Loucy (cell line): ENCODE measurements around the gene PMM1.

Experiments used
- H2AFZ ChIP-seq: fragments of 200-600 bp; sonication (generic); 2 replicates; pipeline ENCODE4 v1.6.0; 2016; ENCODE audit warnings: antibody characterized with exemption, mild to moderate bottlenecking, low read length, moderate library complexity
- H3F3A ChIP-seq: fragments of 200-600 bp; 2 replicates; pipeline ENCODE4 v1.6.0; 2016; ENCODE audit warnings: antibody characterized with exemption, low read depth, mild to moderate bottlenecking
- H3K27me3 ChIP-seq: fragments of 200-600 bp; sonication (generic); 2 replicates; pipeline ENCODE4 v1.6.1; 2014; ENCODE audit warnings: low read length, mild to moderate bottlenecking; ENCODE audit not compliant: insufficient read depth, poor library complexity, severe bottlenecking
- H3K36me3 ChIP-seq: fragments of 200-600 bp; sonication (generic); 2 replicates; pipeline ENCODE4 v1.6.1; 2016; ENCODE audit warnings: low read length; ENCODE audit not compliant: insufficient read depth
- H3K4me1 ChIP-seq: fragments of 200-600 bp; sonication (generic); 2 replicates; pipeline ENCODE4 v1.5.1; 2014; ENCODE audit warnings: low read length, mild to moderate bottlenecking; ENCODE audit not compliant: insufficient read depth, poor library complexity, severe bottlenecking
- H3K4me2 ChIP-seq: fragments of 200-600 bp; sonication (generic); 2 replicates; pipeline ENCODE4 v1.6.0; 2014; ENCODE audit warnings: antibody characterized with exemption, low read length, low read depth, mild to moderate bottlenecking; ENCODE audit not compliant: poor library complexity, severe bottlenecking
- H3K4me3 ChIP-seq: fragments of 200-600 bp; sonication (generic); 2 replicates; pipeline ENCODE4 v1.5.1; 2014; ENCODE audit warnings: low read length, mild to moderate bottlenecking, mixed read lengths; ENCODE audit not compliant: poor library complexity, severe bottlenecking
- H3K79me2 ChIP-seq: fragments of 200-600 bp; sonication (generic); 2 replicates; pipeline ENCODE4 v1.6.1; 2014; ENCODE audit warnings: low read length; ENCODE audit not compliant: insufficient read depth
- H3K9ac ChIP-seq: fragments of 200-600 bp; sonication (generic); 2 replicates; pipeline ENCODE4 v1.6.0; 2014; ENCODE audit warnings: mild to moderate bottlenecking, low read depth, low read length, moderate library complexity; ENCODE audit not compliant: poor library complexity, severe bottlenecking
- H3K9me2 ChIP-seq: fragments of 200-600 bp; sonication (generic); replicated peaks from 2 replicates; pipeline ENCODE4 v1.6.1; 2016; ENCODE audit warnings: low read depth, low read length, mixed read lengths
- H3K9me3 ChIP-seq: fragments of 200-600 bp; sonication (generic); 2 replicates; pipeline ENCODE4 v1.6.1; 2014; ENCODE audit warnings: mild to moderate bottlenecking, antibody characterized with exemption, low read length, low read depth; ENCODE audit not compliant: insufficient read depth
- H4K20me1 ChIP-seq: fragments of 200-600 bp; sonication (generic); 2 replicates; pipeline ENCODE4 v1.6.0; 2014; ENCODE audit warnings: antibody characterized with exemption, low read length, mild to moderate bottlenecking; ENCODE audit not compliant: insufficient read depth, poor library complexity, severe bottlenecking
- EZH2phosphoT487 ChIP-seq: fragments of 200-600 bp; IDR thresholded peaks from 2 replicates; pipeline ENCODE4 v1.6.1; 2018; ENCODE audit warnings: antibody characterized with exemption, mild to moderate bottlenecking, moderate library complexity, borderline replicate concordance
- TF ChIP-seq, protein P1 (sequence below): fragments of 200-600 bp; sonication (generic); conservative IDR thresholded peaks from 2 replicates; pipeline ENCODE4 v1.5.1; 2014; ENCODE audit warnings: mild to moderate bottlenecking, antibody characterized with exemption, low read length

The PMM1 gene

DNA sequence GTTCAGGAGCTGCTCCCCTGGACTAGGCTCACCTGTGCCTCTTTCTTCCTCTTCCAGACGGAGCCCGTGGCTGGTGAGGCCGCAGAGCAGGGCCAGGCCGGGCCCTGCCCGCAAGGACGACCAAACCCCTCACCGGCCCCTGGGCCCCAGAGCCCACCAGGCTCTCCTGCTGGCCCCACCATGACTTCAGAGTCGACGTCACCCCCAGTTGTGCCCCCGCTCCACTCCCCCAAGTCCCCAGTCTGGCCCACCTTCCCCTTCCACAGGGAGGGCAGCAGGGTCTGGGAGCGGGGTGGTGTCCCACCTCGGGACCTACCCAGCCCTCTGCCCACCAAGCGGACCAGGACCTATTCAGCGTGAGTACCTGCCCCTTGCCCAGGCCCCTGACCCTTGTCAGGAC, 17.9 kb downstream of the PMM1 start:
- no peak overlapping the region for H2AFZ ChIP-seq
- no peaks in the 10 kb centered on the region for H3K79me2 ChIP-seq
- no peaks in the 10 kb centered on the region for H3K27me3 ChIP-seq
- no peaks in the 10 kb centered on the region for H4K20me1 ChIP-seq
- no peak overlapping the region for H3K9ac ChIP-seq
- H3K4me1 ChIP-seq: no peaks in the 10 kb centered on the region
- H3K4me3 ChIP-seq: no peak overlapping the region
- no peaks in the 10 kb centered on the region for H3K9me3 ChIP-seq
- H3F3A ChIP-seq: no peaks in the 10 kb centered on the region
- H3K9me2 ChIP-seq: no peaks in the 10 kb centered on the region
- H3K36me3 ChIP-seq: no peaks in the 10 kb centered on the region
- TF ChIP-seq, protein P1, sequence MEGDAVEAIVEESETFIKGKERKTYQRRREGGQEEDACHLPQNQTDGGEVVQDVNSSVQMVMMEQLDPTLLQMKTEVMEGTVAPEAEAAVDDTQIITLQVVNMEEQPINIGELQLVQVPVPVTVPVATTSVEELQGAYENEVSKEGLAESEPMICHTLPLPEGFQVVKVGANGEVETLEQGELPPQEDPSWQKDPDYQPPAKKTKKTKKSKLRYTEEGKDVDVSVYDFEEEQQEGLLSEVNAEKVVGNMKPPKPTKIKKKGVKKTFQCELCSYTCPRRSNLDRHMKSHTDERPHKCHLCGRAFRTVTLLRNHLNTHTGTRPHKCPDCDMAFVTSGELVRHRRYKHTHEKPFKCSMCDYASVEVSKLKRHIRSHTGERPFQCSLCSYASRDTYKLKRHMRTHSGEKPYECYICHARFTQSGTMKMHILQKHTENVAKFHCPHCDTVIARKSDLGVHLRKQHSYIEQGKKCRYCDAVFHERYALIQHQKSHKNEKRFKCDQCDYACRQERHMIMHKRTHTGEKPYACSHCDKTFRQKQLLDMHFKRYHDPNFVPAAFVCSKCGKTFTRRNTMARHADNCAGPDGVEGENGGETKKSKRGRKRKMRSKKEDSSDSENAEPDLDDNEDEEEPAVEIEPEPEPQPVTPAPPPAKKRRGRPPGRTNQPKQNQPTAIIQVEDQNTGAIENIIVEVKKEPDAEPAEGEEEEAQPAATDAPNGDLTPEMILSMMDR: no peak
- no peak overlapping the region for H3K4me2 ChIP-seq

DNA sequence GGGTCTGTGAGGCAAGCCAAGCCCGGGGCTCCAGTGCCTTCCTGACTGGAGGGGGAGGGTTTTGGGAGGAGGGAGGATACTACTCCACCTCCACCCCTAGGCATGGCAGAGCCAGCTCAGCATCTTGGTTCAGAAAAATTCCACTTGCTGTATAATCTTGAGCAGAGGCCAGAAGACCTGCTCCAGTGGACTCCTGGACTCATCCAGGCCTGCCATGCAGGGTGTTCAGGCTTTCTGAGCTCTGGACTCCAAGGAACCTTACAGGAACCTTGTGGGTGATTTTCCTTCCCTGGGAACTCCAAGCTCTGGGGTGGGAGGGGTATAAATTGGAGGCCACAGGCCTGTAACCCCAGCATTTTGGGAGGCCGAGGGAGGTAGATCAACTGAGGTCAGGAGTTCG, 19.4 kb downstream of the PMM1 start:
- Histone ChIP-seq H3K4me2 (no peak overlapping the region), H3F3A (no peaks in the 10 kb centered on the region), H2AFZ (no peak overlapping the region), H3K79me2 (no peaks in the 10 kb centered on the region), H3K9ac (no peak overlapping the region), H3K4me1 (no peaks in the 10 kb centered on the region), H4K20me1 (no peaks in the 10 kb centered on the region), H3K27me3 (no peaks in the 10 kb centered on the region), H3K9me2 (no peaks in the 10 kb centered on the region), H3K4me3 (no peak overlapping the region), H3K9me3 (no peaks in the 10 kb centered on the region), H3K36me3 (no peaks in the 10 kb centered on the region)
- TF ChIP-seq EZH2phosphoT487: no peak
- TF ChIP-seq, protein P1: no peak

DNA sequence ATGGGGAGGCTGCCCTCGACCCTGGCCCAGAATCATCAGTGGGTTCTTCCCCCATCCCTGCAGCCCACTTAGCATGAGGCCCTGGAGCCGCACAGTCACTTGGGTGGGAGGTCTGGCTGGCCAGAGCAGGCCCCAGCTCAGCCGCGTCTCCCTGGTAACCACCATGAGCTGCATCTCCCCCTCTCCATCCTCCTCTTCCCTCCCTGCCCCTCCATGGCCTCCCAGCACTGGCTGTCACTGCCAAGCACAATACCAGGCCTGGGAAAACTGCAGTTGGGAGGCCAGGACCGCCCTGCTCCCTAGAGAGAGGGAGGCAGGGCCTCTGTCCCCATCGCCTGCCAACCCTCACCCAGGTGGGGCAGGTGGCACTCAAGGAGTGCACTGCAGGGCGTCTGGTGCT, 20.8 kb downstream of the PMM1 start:
- no peak overlapping the region for H3K4me3 ChIP-seq
- no peak overlapping the region for H2AFZ ChIP-seq
- no peaks in the 10 kb centered on the region for H3K9me3 ChIP-seq
- no peaks in the 10 kb centered on the region for H4K20me1 ChIP-seq
- H3K79me2 ChIP-seq: no peaks in the 10 kb centered on the region
- no peak overlapping the region for H3K4me2 ChIP-seq
- H3K4me1 ChIP-seq: no peaks in the 10 kb centered on the region
- no peaks in the 10 kb centered on the region for H3F3A ChIP-seq
- H3K9me2 ChIP-seq: no peaks in the 10 kb centered on the region
- H3K27me3 ChIP-seq: no peaks in the 10 kb centered on the region
- no peaks in the 10 kb centered on the region for H3K36me3 ChIP-seq
- H3K9ac ChIP-seq: no peak overlapping the region
- no peak for TF ChIP-seq EZH2phosphoT487
- TF ChIP-seq, protein P1: no peak
